ENCODE measurements around the gene MKNK2. TPM values are rescaled to one million over a fixed set of nuclear protein-coding genes. Genes with fewer than 3 reads are reported as not detected.
A peak's percentile ranks its signal among the peaks of the same experiment; 100 is the strongest.

The MKNK2 gene
- total and polyA plus RNA-seq, 10 of the 15 experiments (the other 5 are each of a cell fraction or from before 2014, with no cell fraction given), result 9.6 to 365 (median 69.9) TPM

GRCh38 chr19:2053601-2054389 lies 2.8 kb upstream of the MKNK2 start:
- ChIA-PET SMC1A (ENCODE audit: uncharacterized antibody, unreplicated experiment) (interaction anchor here (1.2 to 2.5 kb wide), 4 partner anchors 9 to 36 kb away, joined by 3 to 9 read pairs (median 4); no protein-coding TSS in a partner anchor), RAD21 (ENCODE audit: unreplicated experiment) (interaction anchor here (0.7 to 2.7 kb wide), 9 partner anchors 12 to 156 kb away, joined by 3 to 17 read pairs (median 6); no protein-coding TSS in a partner anchor), CTCF (interaction anchor here (0.8 to 3.0 kb wide), 5 partner anchors 12 to 98 kb away, joined by 3 to 27 read pairs (median 4); no protein-coding TSS in a partner anchor), POLR2A (interaction anchor here (0.6 to 6.0 kb wide), 9 partner anchors 8 to 116 kb away, joined by 3 to 110 read pairs (median 11); partner anchors contain the start of gene MOB3A)
- in situ Hi-C loops (cut with MboI), result no loop called here
- no peak overlapping the region for H3K9ac ChIP-seq (ENCODE audit: control insufficient read depth, insufficient read depth, low read length)
- H3K27ac ChIP-seq (ENCODE audit: control insufficient read depth, insufficient read depth), result peak overlapping the region; percentile 60
- no peaks in the 10 kb centered on the region for H3K27me3 ChIP-seq (replicated peaks in 1 of 2; ENCODE audit: control insufficient read depth in 2 of 2, insufficient read depth in 2 of 2, low read length in 1 of 2)
- no peak for ATAC-seq
- peaks cover 54% of the 10 kb centered on the region for H3K4me1 ChIP-seq (ENCODE audit: control insufficient read depth, insufficient read depth, low read length)
- no peak overlapping the region for H2AFZ ChIP-seq (ENCODE audit: control insufficient read depth, low read depth, low read length)
- FAIRE-seq, result no peak
- no peak overlapping the region for H3K4me3 ChIP-seq
- TF ChIP-seq CTCF (IDR thresholded peaks at IDR 0.05 in 2 of 3, conservative IDR thresholded peaks at IDR 0.05 in 1 of 3; ENCODE audit: control insufficient read depth in 2 of 3, extremely low read depth in 1 of 3, insufficient read depth in 1 of 3, low read depth in 3 of 3, low read length in 3 of 3), result no peak
- no peak for TF ChIP-seq POLR2AphosphoS5 (IDR thresholded peaks at IDR 0.05; ENCODE audit: low read length)
- no peak for TF ChIP-seq ZSCAN29 (IDR thresholded peaks at IDR 0.05)
- TF ChIP-seq ZBTB40 (IDR thresholded peaks at IDR 0.05; ENCODE audit: borderline replicate concordance), result no peak
- TF ChIP-seq BHLHE40 (IDR thresholded peaks at IDR 0.05; ENCODE audit: borderline replicate concordance in 1 of 2, low read depth in 2 of 2, low read length in 1 of 2), result 0 out of 4 replicates have a peak, but pooled peaks of 1 of the 2 experiments have one; percentile 11
- TF ChIP-seq MLLT1 (IDR thresholded peaks at IDR 0.05), result 0 out of 2 replicates have a peak, but pooled peaks have one; percentile 69
- TF ChIP-seq BACH1 (IDR thresholded peaks at IDR 0.05; ENCODE audit: borderline replicate concordance), result no peak
- no peak for TF ChIP-seq MEF2B (IDR thresholded peaks at IDR 0.05; ENCODE audit: partially characterized antibody, poor library complexity, severe bottlenecking)
- WGBS (ENCODE audit: insufficient coverage, insufficient replicate concordance, low lambda C conversion rate, missing lambda C conversion rate), result 72% methylated on average over 24 of the region's 24 CpGs
- intact Hi-C loops (cut with micrococcal nuclease; ENCODE audit: unreplicated experiment), result loop anchor here (5.0 kb wide), 1 partner anchor 156 kb away; no protein-coding TSS in a partner anchor
- peaks cover 7% of the 10 kb centered on the region for H4K20me1 ChIP-seq (ENCODE audit: control insufficient read depth, insufficient read depth)
- 0 out of 2 replicates have a peak overlapping the region, but pooled peaks have one; percentile 50 for H3K4me2 ChIP-seq (ENCODE audit: control insufficient read depth, insufficient read depth)
- no peak for DNase-seq (ENCODE audit: low read depth, low spot score)
- no peaks in the 10 kb centered on the region; a peak in 1 of 4 replicates for H3K36me3 ChIP-seq (ENCODE audit: control insufficient read depth in 2 of 2, insufficient read depth in 2 of 2, low read length in 1 of 2)
- BruUV-seq (replicated peaks), result no TSS peak
- H3K79me2 ChIP-seq (ENCODE audit: control insufficient read depth, insufficient read depth, low read length), result peaks cover 32% of the 10 kb centered on the region
- no peaks in the 10 kb centered on the region for H3K9me3 ChIP-seq (replicated peaks; ENCODE audit: control insufficient read depth, insufficient read depth, low read length)
